Measurements from ENCODE around the gene CCM2. TPM values are rescaled to one million over a fixed set of nuclear protein-coding genes. Genes with fewer than 3 reads are reported as not detected.
"Not testable (repeated sequence)": the region's sequence is repeated elsewhere in the genome, so short reads cannot be mapped to it uniquely, and the experiment has no call there.

Gene CCM2
- total RNA-seq, 3 donors from 2014 or later = 32.3 to 45.3 (median 35.4) TPM

DNA sequence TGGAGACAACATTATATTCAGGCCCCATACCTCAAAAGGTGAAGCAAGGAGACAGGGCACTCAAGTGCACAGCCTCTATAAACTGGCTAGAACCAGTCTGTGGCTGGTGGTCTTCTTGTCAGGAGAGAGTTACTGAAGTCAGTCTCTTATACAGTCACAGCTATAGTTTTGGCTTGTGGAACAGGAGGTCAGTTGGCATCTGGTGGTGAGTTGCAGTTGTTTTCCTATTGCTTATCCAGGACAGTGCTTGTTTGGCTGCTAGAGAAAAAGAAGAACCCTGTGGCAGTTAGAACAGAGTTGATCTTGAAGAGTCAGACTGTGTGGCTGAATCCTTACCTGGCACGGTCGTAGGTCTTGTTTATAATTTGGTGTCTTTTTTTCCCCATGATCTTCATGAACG is 17.3 kb downstream of the CCM2 start:
- no peak for DNase-seq (ENCODE audit: low spot score in 2 of 2)
- no peaks in the 10 kb centered on the region for H3K4me1 ChIP-seq
- no peak overlapping the region for H3K4me3 ChIP-seq
- no peak overlapping the region for H3K27ac ChIP-seq
- no peaks in the 10 kb centered on the region for H3K9me3 ChIP-seq
- TF ChIP-seq POLR2A (IDR thresholded peaks at IDR 0.05) (no peak), POLR2AphosphoS5 (IDR thresholded peaks at IDR 0.05) (no peak)
- TF ChIP-seq, protein P1, sequence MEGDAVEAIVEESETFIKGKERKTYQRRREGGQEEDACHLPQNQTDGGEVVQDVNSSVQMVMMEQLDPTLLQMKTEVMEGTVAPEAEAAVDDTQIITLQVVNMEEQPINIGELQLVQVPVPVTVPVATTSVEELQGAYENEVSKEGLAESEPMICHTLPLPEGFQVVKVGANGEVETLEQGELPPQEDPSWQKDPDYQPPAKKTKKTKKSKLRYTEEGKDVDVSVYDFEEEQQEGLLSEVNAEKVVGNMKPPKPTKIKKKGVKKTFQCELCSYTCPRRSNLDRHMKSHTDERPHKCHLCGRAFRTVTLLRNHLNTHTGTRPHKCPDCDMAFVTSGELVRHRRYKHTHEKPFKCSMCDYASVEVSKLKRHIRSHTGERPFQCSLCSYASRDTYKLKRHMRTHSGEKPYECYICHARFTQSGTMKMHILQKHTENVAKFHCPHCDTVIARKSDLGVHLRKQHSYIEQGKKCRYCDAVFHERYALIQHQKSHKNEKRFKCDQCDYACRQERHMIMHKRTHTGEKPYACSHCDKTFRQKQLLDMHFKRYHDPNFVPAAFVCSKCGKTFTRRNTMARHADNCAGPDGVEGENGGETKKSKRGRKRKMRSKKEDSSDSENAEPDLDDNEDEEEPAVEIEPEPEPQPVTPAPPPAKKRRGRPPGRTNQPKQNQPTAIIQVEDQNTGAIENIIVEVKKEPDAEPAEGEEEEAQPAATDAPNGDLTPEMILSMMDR (IDR thresholded peaks at IDR 0.05) = no peak
- H3K27me3 ChIP-seq = no peaks in the 10 kb centered on the region
- H3K36me3 ChIP-seq = no peaks in the 10 kb centered on the region
- intact Hi-C loops (cut with DNase I; ENCODE audit: low total_unique reads) = no loop called here

DNA sequence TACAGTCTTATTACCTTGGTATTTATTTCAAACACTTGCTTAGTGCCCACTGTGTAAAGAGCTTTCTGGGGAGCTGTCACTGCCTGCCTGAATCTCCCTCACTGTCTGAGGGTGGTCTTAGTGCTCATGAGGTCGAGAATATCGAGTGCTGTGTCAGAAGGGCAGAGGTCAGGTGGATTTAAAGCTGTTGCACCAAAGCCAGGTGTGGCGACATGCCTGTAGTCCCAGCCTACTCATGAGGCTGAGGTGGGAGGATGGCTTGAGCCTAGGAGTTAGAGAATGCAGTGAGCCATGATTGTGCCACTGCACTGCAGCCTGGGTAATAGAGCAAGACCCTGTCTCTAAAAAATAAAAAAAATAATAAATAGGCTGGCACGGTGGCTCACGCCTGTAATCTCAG is 20.9 kb downstream of the CCM2 start:
- peaks cover 0 to 4% of the 10 kb centered on the region in 2 donors for H3K9me3 ChIP-seq
- TF ChIP-seq POLR2A (IDR thresholded peaks at IDR 0.05) = no peak
- TF ChIP-seq, protein P1 (IDR thresholded peaks at IDR 0.05) = no peak
- no peak for TF ChIP-seq POLR2AphosphoS5 (IDR thresholded peaks at IDR 0.05)
- intact Hi-C loops (cut with DNase I; ENCODE audit: low total_unique reads) = no loop called here

DNA sequence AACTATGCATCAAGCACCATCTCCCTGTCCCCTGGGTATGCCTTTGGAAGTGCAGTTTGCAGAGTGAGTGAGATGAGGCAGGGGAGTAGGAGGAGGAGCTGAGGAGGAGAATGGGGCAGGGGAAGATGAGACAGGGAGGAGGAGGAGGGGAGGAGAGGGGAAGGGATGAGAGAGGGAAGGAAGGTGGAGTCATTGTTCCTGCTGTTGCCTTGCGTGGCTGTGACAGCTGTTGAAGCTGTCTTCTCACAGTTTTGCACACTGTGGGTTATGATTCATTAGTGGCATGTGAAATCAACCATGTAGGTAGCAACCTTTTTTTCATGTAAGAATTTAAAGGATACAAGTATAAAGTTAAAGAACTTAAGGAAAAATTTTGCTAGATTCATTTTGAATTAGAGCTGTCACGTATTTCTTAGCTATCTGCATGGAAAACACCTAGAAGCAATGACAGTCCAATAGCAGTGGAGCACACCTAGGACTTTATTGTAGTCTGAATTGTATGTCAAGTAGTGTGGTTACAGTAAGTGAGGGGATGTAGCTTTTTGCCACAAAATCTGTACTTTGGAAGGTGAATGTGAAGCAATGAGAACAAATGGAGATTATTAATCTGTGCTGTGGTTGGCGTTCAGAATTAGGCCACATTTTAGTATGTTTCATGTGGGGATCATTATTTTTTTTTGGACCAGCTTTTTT is 21.7 kb downstream of the CCM2 start:
- Histone ChIP-seq H3K27ac (no peak overlapping the region), H3K9me3 (peaks cover 0 to 4% of the 10 kb centered on the region in 2 donors), H3K4me3 (no peak overlapping the region), H3K36me3 (no peaks in the 10 kb centered on the region), H3K4me1 (no peaks in the 10 kb centered on the region), H3K27me3 (no peaks in the 10 kb centered on the region)
- intact Hi-C loops (cut with DNase I; ENCODE audit: low total_unique reads) = no loop called here
- DNase-seq (ENCODE audit: low spot score in 2 of 2) = no peak
- TF ChIP-seq POLR2AphosphoS5 (IDR thresholded peaks at IDR 0.05) = no peak
- TF ChIP-seq, protein P1 (IDR thresholded peaks at IDR 0.05) = no peak
- TF ChIP-seq POLR2A (IDR thresholded peaks at IDR 0.05) = no peak

More for the DNA sequence above, 20.9 kb downstream of the CCM2 start:
- Histone ChIP-seq H3K27me3 (no peaks in the 10 kb centered on the region), H3K4me1 (no peaks in the 10 kb centered on the region), H3K4me3 (no peak overlapping the region), H3K27ac (no peak overlapping the region), H3K36me3 (no peaks in the 10 kb centered on the region)
- no peak for DNase-seq (ENCODE audit: low spot score in 2 of 2)

DNA sequence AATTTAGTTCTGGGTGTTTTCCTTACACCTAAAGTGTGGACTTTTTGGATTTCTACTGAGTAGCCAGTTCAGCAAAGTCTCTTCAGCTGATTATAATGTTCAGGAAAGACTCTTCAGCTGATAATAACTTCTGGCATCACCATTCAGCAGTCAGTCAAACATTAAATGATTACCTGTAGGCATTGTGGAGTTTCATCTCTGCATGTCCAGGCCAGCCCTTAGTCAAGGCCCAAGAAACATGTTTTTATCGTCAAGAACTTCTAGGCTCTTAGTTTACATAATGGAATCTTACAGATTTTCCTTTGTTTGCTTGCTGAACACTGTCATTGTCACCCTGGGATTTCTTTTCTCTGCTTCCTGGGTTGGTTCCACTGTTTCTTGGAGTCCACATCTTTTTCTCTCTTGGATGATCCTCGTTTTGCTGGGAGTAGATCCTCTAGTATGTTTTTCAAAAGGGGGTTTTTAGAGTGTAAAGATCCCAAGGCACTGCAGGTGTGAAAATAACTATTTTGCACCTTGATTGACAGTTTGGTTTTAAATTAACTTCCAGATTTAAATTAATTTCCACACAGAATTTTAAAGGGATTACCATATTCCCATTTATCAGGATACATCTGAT is 24.2 kb downstream of the CCM2 start:
- Histone ChIP-seq H3K27me3 (no peaks in the 10 kb centered on the region), H3K4me1 (no peaks in the 10 kb centered on the region), H3K4me3 (no peak overlapping the region), H3K9me3 (peaks cover 0 to 4% of the 10 kb centered on the region in 2 donors), H3K27ac (no peak overlapping the region), H3K36me3 (no peaks in the 10 kb centered on the region)
- intact Hi-C loops (cut with DNase I; ENCODE audit: low total_unique reads) = no loop called here
- TF ChIP-seq POLR2AphosphoS5 (IDR thresholded peaks at IDR 0.05) = no peak
- TF ChIP-seq POLR2A (IDR thresholded peaks at IDR 0.05) = no peak
- TF ChIP-seq, protein P1 (IDR thresholded peaks at IDR 0.05) = no peak
- no peak for DNase-seq (ENCODE audit: low spot score in 2 of 2)

DNA sequence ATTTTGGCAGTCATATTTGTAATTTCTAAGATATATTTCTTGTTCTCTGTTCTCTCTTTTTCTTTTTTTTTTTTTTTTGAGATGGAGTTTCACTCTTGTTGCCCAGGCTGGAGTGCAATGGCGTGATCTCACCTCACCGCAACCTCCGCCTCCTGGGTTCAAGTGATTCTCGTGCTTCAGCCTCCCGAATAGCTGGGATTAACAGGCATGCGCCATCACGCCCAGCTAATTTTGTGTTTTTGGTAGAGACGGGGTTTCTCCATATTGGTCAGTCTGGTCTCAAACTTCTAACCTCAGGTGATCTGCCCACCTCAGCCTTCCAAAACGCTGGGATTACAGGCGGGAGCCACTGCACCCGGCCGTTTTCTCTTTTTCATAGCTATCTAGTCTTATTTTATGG is 25.5 kb downstream of the CCM2 start:
- DNase-seq (ENCODE audit: low spot score in 2 of 2) = not testable (repeated sequence)

More for the DNA sequence above, 25.5 kb downstream of the CCM2 start:
- H3K4me3 ChIP-seq; H3K27ac ChIP-seq; H3K27me3 ChIP-seq; H3K36me3 ChIP-seq; H3K4me1 ChIP-seq; intact Hi-C loops (cut with DNase I; ENCODE audit: low total_unique reads); H3K9me3 ChIP-seq: not testable (repeated sequence)
